Measurements from ENCODE around the gene CADM2. TPM values are rescaled to one million over a fixed set of nuclear protein-coding genes. Genes with fewer than 3 reads are reported as not detected.

The CADM2 gene
- total RNA-seq, 1 donor: 2.2 TPM

DNA sequence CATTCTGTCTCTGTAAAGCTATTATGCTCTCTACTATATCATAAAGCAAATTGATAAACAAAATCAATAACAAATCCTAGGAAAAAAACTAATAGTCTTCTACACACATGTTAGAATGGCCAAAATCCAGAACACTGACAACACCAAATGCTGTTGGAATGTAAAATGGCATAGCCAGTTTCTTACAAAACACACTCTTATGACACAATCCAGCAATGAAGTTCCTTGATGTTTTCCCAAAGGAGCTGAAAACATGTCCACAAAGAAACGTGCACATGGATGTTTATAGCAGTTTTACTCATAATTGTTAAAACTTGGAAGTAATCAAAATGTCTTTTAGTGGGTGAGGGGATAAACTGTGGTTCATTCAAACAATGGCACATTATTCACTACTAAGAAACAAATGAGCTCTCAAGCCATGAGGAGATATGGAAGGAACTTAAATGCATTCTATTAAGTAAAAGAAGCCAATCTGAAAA lies 32.7 kb downstream of the CADM2 start:
- no peak for DNase-seq (ENCODE audit: low read depth)
- no peak overlapping the region for H3K4me3 ChIP-seq (ENCODE audit: low read depth, low read length)
- TF ChIP-seq, protein P1, sequence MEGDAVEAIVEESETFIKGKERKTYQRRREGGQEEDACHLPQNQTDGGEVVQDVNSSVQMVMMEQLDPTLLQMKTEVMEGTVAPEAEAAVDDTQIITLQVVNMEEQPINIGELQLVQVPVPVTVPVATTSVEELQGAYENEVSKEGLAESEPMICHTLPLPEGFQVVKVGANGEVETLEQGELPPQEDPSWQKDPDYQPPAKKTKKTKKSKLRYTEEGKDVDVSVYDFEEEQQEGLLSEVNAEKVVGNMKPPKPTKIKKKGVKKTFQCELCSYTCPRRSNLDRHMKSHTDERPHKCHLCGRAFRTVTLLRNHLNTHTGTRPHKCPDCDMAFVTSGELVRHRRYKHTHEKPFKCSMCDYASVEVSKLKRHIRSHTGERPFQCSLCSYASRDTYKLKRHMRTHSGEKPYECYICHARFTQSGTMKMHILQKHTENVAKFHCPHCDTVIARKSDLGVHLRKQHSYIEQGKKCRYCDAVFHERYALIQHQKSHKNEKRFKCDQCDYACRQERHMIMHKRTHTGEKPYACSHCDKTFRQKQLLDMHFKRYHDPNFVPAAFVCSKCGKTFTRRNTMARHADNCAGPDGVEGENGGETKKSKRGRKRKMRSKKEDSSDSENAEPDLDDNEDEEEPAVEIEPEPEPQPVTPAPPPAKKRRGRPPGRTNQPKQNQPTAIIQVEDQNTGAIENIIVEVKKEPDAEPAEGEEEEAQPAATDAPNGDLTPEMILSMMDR (IDR thresholded peaks at IDR 0.05; ENCODE audit: insufficient read depth, low read length): no peak

DNA sequence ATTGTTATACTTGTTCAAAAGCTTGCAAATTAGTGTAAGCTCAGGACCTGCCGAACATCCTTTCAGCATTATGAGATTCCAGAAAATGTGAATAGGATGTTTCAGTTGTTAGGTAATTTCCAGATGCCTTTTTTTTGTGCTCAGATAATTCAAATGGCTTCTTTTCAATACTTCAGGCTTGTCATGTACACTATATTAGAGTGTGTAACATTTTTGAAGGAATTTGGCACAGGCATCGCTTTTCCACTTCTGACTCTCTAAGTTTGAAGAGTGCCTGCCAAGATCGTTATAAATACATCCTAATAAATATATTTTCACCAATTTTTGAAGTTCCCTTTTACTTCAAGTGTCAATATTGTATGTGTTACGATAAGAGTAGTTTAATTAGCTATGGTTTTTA lies 35.2 kb downstream of the CADM2 start:
- TF ChIP-seq, protein P1 (IDR thresholded peaks at IDR 0.05; ENCODE audit: insufficient read depth, low read length): no peak
- H3K4me3 ChIP-seq (ENCODE audit: low read depth, low read length): no peak overlapping the region
- no peak for DNase-seq (ENCODE audit: low read depth)

DNA sequence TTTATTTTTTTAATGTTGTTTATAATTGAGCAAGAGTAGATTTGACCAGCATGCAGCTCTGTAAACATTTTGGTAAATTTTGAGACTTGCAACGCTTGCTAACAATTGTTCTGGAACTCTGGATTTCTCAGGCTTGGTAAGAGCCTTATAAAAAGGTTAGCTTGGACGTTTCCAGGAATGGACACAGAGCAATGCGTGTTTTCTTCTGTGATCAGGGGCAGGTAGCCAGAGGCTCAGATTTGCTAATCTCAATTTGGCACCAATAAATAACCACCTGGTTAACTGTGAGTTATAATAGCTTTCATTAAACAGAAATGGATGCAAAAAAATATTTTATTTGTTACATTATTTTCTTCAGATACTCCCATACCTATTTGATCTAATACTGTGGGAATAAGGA lies 39.8 kb downstream of the CADM2 start:
- TF ChIP-seq, protein P1 (IDR thresholded peaks at IDR 0.05; ENCODE audit: insufficient read depth, low read length): no peak
- no peak overlapping the region for H3K4me3 ChIP-seq (ENCODE audit: low read depth, low read length)
- DNase-seq (ENCODE audit: low read depth): no peak

DNA sequence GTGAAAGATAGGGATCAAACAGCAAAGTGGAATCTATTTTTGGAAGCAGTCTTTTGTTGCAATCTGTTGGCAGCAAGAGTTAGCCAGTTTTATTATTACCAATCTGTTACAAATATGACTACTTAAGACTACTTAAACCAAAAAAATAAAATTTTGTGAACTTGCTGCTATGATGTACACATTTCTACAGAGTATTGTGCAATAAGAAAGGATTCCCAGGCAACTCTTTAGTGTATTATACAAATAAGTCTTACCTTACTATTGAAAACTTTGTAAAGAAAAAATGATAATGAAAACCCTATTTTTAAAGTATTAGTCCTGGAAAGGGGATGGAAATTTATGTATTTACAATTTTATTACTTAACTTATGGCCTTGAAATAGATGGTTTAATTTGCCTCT lies 44.7 kb downstream of the CADM2 start:
- H3K4me3 ChIP-seq (ENCODE audit: low read depth, low read length): no peak overlapping the region
- no peak for DNase-seq (ENCODE audit: low read depth)
- TF ChIP-seq, protein P1 (IDR thresholded peaks at IDR 0.05; ENCODE audit: insufficient read depth, low read length): no peak

DNA sequence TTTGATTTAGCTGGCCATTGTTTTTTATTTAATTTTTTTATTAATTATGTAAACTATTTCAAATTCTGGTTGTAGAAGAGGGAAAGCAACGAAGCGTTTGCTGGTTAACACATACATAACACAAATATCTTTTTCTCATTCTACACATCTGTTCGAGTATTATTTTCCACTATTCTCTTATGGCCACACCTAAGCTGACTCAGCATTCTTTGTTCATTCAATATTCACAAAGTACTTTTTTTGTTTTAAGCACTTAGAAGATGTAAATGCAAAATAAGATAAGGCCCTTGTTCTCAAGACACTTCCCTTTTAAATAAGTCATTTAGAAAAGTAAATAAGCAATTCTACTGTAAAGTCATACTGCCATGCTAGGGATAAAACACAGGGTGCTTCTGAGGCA lies 45.4 kb downstream of the CADM2 start:
- TF ChIP-seq, protein P1 (IDR thresholded peaks at IDR 0.05; ENCODE audit: insufficient read depth, low read length): no peak
- H3K4me3 ChIP-seq (ENCODE audit: low read depth, low read length): no peak overlapping the region
- no peak for DNase-seq (ENCODE audit: low read depth)

DNA sequence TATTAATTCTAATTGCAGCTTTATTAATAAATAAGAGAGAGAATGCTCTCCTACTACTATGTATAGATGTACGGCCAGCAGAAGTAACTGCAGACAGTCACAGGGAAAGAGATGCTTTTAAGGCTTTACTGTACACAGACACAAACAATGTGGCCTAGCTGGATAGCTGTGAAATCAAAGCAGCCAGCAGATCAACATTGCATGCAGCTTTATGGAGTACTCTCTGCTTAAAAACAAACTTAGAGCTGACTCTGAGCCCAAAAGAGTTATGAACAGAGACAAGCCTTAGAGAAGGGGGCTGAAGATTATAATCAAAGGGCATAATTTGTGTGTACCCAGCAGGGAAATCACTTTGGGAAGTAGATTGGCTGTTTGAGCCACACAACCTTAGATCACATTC lies 47.2 kb downstream of the CADM2 start:
- no peak for DNase-seq (ENCODE audit: low read depth)
- TF ChIP-seq, protein P1 (IDR thresholded peaks at IDR 0.05; ENCODE audit: insufficient read depth, low read length): no peak
- H3K4me3 ChIP-seq (ENCODE audit: low read depth, low read length): no peak overlapping the region
